KMS-11 (cell line): ENCODE measurements around the gene ZNF785.

Experiments
- H2AFZ ChIP-seq: fragments of 200-600 bp; sonication (generic); 2 replicates; pipeline ENCODE4 v1.6.1; 2016; ENCODE audit warnings: antibody characterized with exemption, mixed run types, low read depth
- H3K27ac ChIP-seq: fragments of 200-600 bp; sonication (generic); 2 replicates; pipeline ENCODE4 v1.6.1; 2016; ENCODE audit warnings: mild to moderate bottlenecking, mixed run types
- H3K27me3 ChIP-seq: fragments of 200-600 bp; sonication (generic); 2 replicates; pipeline ENCODE4 v1.6.1; 2017; ENCODE audit warnings: mild to moderate bottlenecking, low read depth, mixed run types, moderate library complexity; ENCODE audit not compliant: insufficient read depth
- H3K36me3 ChIP-seq: fragments of 200-600 bp; sonication (generic); 2 replicates; pipeline ENCODE4 v1.6.1; 2017; ENCODE audit warnings: mild to moderate bottlenecking, mixed run types; ENCODE audit not compliant: insufficient read depth
- H3K4me1 ChIP-seq: fragments of 200-600 bp; sonication (generic); 2 replicates; pipeline ENCODE4 v1.6.1; 2016; ENCODE audit warnings: mild to moderate bottlenecking, low read depth, mixed run types; ENCODE audit not compliant: poor library complexity, severe bottlenecking
- H3K4me2 ChIP-seq: fragments of 200-600 bp; sonication (generic); 2 replicates; pipeline ENCODE4 v1.7.0; 2016; ENCODE audit warnings: mild to moderate bottlenecking, mixed run types
- H3K4me3 ChIP-seq: fragments of 200-600 bp; sonication (generic); IDR thresholded peaks from 2 replicates; pipeline ENCODE4 v1.6.1; 2017; ENCODE audit warnings: low read depth, low read length, mixed read lengths; ENCODE audit not compliant: insufficient read depth
- H3K79me2 ChIP-seq: fragments of 200-600 bp; sonication (generic); 2 replicates; pipeline ENCODE4 v1.6.1; 2016; ENCODE audit warnings: low read depth, mixed run types; ENCODE audit not compliant: insufficient read depth
- H3K9ac ChIP-seq: fragments of 200-600 bp; sonication (generic); 2 replicates; pipeline ENCODE4 v1.6.1; 2016; ENCODE audit warnings: mild to moderate bottlenecking, mixed run types
- H4K20me1 ChIP-seq: fragments of 200-600 bp; sonication (generic); 2 replicates; pipeline ENCODE4 v1.6.1; 2016; ENCODE audit warnings: mild to moderate bottlenecking, mixed run types; ENCODE audit not compliant: insufficient read depth
- CTCF ChIP-seq: fragments of 200-600 bp; sonication (generic); conservative IDR thresholded peaks from 2 replicates; pipeline ENCODE4 v1.6.1; 2017; ENCODE audit warnings: low read depth, mild to moderate bottlenecking, antibody characterized with exemption, low read length, moderate library complexity, mixed read lengths

ZNF785 gene

DNA sequence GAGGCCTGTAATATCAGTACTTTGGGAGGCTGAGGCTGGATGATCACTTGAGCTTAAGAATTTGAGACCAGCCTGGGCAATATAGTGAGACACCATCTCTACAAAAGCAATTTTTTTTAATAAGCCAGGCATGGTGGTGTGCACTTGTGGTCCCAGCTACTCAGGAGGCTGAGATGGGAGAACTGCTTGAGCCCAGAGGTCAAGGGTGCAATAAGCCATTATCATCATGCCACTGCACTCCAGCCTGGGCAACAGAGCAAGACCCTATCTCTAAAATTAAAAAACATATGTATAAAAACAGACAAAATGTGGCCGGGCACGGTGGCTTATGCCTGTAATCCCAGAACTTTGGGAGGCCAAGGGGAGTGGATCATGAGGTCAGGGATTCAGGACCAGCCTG lies 3.2 kb upstream of the ZNF785 start:
- Histone ChIP-seq H3K36me3 (no peaks in the 10 kb centered on the region), H3K4me2 (no peak overlapping the region), H3K4me1 (no peaks in the 10 kb centered on the region), H3K4me3 (no peak overlapping the region), H3K9ac (no peak overlapping the region), H3K79me2 (no peaks in the 10 kb centered on the region), H3K27ac (no peak overlapping the region), H4K20me1 (no peaks in the 10 kb centered on the region), H3K27me3 (no peaks in the 10 kb centered on the region), H2AFZ (no peak overlapping the region)
- TF ChIP-seq CTCF, result no peak

GRCh38 chr16:30585022-30585399 lies 486 bp downstream of the ZNF785 start:
- Histone ChIP-seq H3K4me2 (no peak overlapping the region), H2AFZ (no peak overlapping the region), H3K9ac (no peak overlapping the region), H3K4me3 (no peak overlapping the region), H3K27me3 (no peaks in the 10 kb centered on the region), H3K79me2 (no peaks in the 10 kb centered on the region), H3K36me3 (no peaks in the 10 kb centered on the region), H4K20me1 (no peaks in the 10 kb centered on the region), H3K4me1 (no peaks in the 10 kb centered on the region), H3K27ac (no peak overlapping the region)
- no peak for TF ChIP-seq CTCF

DNA sequence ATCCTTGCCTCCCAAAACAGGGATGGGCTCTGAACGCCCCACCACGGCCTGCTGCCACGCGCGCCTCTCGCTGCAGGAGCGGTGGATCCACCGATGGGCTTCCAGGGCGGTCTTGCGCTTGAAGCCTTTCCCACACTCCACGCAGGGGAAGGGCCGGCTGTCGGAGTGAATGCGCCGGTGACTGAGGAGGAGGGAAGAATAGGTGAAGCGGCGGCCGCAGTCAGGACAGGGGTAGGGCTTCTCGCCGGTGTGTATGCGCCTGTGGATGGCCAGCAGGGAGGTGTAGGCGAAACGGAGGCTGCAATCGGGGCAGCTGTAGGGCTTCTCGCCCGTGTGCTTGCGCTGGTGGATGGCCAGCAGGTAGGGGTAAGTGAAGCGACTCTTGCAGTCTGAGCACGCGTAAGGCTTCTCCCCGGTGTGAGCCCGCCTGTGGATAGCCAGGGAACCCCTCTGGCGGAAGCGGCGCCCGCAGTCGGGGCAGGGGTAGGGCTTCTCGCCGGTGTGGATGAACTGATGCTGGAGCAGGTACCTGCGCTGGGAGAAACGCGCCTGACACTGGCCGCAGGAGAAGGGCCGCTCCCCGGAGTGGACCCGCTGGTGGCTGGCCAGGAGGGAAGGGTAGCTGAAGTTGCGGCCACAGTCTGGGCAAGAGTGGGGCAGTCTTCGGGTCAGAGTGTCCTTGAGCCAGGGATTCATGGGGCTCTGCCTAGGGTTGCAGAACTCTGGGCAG lies 2.7 kb downstream of the ZNF785 start:
- no peaks in the 10 kb centered on the region for H4K20me1 ChIP-seq
- no peak overlapping the region for H3K27ac ChIP-seq
- H2AFZ ChIP-seq, result no peak overlapping the region
- no peaks in the 10 kb centered on the region for H3K4me1 ChIP-seq
- no peak overlapping the region for H3K4me3 ChIP-seq
- no peak overlapping the region for H3K4me2 ChIP-seq
- H3K9ac ChIP-seq, result no peak overlapping the region
- no peaks in the 10 kb centered on the region for H3K27me3 ChIP-seq
- no peak for TF ChIP-seq CTCF
- no peaks in the 10 kb centered on the region for H3K36me3 ChIP-seq
- H3K79me2 ChIP-seq, result no peaks in the 10 kb centered on the region

- Histone ChIP-seq H3K4me2 (no peak overlapping the region), H3K27ac (no peak overlapping the region), H3K27me3 (no peaks in the 10 kb centered on the region), H4K20me1 (no peaks in the 10 kb centered on the region), H3K79me2 (no peaks in the 10 kb centered on the region), H2AFZ (no peak overlapping the region), H3K4me1 (no peaks in the 10 kb centered on the region), H3K9ac (no peak overlapping the region), H3K36me3 (no peaks in the 10 kb centered on the region), H3K4me3 (no peak overlapping the region)
- TF ChIP-seq CTCF, result no peak
Measured at GRCh38 chr16:30581457-30581856, 4.0 kb downstream of the ZNF785 start.
